Measurements from ENCODE around the gene TANK.

GRCh38 chr2:161223139-161223732, 63.0 kb downstream of the TANK start:
- peak in 4 of 7 experiments; percentile 48 to 86 (median 61) for TF ChIP-seq CTCF (IDR thresholded peaks at IDR 0.05)
- TF ChIP-seq POLR2AphosphoS5 (IDR thresholded peaks at IDR 0.05): no peak
- no peak for TF ChIP-seq POLR2A (IDR thresholded peaks at IDR 0.05)

Data from stomach (tissue), 4 donors.